CD4-positive, alpha-beta T cell treated with Interferon alpha-2 for 1 hour (primary cell): ENCODE results near the gene SEMG1.

Experiments
- DNase-seq, 2 donors: peaks; one replicate each; pipeline ENCODE4 v3.0.0-alpha.2; 2020 to 2022

The SEMG1 gene

DNA sequence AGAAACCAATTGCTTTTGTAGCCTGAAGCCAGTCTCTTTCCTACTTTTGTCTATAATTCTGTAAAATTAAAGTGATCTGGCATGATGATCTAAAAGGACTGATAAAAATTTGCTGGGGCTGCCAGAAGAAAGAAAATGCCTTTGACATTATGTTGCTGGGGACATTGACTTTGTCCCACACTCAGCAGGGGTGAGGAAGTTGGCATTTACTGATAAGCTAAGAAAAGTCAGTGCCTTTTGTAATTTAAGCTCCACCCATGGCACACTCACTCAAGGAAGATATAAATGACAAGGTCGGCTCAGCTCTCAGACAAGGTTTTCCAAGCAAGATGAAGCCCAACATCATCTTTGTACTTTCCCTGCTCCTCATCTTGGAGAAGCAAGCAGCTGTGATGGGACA lies at the start of gene SEMG1:
SEMG1 (plus strand) TSS at position 309 of the 400 bp plus-strand sequence; CDS start at position 330, 21 bp downstream.
- no peak for DNase-seq

DNA sequence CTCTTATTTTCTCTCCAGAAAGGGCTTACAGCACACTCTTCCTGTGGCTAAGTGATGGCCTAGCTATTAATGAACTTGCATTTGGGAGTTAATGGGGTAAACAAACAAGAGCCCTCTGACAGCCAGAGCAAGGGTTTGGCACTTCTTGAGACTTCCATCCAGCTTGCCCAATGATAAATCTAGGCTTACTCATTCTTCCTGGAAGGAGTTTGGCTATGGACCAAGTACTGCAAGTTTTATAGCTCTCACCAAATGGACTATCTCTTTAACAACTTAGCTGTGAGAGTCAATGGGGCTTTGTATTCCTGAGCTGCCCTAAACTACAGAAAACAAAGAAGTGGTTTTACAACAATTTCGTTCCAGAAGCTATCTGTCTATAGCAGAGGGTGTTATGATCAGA lies 48.9 kb upstream of the SEMG1 start:
- no peak for DNase-seq

- no peak for DNase-seq
These were observed 43.6 kb upstream of the SEMG1 start for GRCh38 chr20:45163083-45163803.

DNA sequence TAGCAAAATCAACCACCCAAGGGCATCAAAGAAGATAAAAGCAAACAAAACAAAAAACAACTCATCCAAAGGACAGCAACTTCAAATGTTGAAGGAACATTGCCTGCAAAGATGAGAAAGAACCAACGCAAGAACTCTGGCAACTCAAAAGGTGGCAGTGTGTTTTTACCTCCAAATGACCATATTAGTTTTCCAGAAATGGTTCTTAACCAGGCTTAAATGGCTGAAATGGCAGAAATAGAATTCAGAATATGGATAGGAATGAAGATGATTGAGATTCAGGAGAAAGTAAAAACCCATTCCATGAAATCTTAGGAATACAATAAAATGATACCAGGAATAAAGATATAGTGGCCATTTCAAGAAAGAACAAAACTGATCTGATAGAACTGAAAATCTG lies 41.9 kb upstream of the SEMG1 start:
- no peak for DNase-seq

GRCh38 chr20:45173522-45173921 lies 33.3 kb upstream of the SEMG1 start:
- no peak for DNase-seq

DNA sequence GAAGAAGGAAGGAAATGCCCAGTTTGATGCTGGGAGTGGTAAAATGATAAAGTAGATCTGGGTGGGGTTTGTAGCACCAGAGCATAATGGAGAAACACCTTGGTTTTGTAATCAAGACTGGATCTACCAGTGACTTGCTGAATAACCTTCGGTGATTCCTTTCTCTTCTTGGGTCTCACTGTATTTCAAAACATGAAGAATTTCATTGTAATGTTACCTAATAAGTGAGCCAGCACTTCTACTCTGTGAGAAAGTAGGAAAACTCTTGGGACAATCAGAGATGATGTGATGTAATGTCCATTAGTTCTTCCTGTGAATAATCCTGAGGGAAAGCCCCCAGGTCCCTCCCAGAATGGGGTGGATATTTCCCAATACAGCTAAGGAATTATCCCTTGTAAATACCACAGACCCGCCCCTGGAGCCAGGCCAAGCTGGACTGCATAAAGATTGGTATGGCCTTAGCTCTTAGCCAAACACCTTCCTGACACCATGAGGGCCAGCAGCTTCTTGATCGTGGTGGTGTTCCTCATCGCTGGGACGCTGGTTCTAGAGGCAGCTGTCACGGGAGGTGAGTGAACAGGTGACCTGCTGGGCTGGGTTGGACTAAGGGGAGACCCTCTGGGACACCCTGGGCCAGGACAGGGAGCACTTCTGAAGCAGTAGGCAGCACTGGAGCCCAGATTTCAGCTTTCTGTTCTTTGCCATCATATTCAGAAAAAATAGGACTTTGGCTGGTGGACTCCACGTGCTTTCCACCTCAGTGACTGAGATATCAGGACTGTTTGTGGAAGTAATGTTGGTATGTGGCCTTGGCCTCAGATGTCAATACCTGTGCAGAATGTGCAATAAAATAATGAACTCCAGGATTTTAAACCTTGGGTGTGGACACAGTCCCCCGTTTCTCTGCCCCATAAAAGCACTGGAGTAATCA lies 32.1 kb upstream of the SEMG1 start, which contains the start of gene PI3:
PI3 (plus strand) TSS at position 469 of the 931 bp plus-strand sequence; CDS start at position 490, 21 bp downstream.
- DNase-seq: no peak

DNA sequence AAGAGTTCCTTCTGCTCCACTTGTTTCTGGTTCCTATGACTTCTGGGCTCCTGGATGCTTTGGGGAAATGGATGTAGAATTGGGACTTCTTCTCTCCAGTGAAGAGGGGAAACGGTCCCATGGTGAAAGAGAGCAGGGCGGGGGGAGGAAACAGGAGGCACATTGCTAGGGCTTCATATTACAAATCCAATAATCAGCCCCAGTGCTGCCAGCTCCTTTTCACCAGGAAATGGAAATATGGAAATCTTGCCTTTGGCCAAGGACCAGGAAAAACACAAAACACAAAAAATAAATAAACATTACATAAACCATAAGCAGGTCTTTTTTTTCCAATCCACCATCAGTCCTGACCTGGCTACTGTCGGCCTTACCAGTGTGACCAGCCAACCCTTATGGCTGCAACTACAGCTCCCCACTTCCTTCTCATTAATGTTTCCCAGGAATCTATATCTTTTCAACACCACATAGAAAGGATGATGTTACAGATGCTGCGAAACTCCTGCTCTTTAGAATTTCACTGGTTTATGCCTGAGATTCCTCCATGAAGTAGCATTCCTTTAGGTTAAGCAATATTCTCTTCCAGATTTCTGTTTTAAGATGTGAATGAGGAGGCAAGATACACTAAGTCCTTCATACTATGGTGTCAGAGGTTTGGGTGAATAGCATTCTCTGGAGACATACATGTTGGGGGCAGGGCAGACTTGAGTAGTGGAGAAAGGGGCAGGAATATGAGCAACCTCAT lies 30.1 kb upstream of the SEMG1 start:
- DNase-seq: no peak

DNA sequence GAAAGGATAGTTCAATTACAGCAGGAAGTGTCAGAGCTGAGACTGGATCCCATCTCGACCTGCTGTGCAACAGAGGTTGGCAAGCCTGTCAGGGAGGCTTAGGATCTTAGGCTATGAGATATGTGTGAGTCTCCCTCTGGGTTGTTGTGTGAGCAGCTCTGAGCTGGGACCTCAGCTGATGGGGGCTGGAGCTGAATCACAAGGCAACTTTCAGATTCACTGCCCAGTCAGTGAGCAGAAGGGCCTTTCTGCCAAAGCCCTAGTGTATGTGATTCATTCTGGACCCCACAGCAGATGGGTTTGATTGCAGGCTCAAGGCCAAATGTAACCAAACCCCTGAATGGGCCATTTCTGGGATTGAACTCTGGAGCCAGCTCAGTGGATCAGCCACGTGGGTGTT lies 27.7 kb upstream of the SEMG1 start:
- no peak for DNase-seq

- no peak for DNase-seq
These were observed 25.2 kb upstream of the SEMG1 start for GRCh38 chr20:45181639-45182038.

GRCh38 chr20:45183084-45183483 lies 23.7 kb upstream of the SEMG1 start:
- no peak for DNase-seq

GRCh38 chr20:45187693-45188092 lies 19.1 kb upstream of the SEMG1 start:
- DNase-seq: no peak

DNA sequence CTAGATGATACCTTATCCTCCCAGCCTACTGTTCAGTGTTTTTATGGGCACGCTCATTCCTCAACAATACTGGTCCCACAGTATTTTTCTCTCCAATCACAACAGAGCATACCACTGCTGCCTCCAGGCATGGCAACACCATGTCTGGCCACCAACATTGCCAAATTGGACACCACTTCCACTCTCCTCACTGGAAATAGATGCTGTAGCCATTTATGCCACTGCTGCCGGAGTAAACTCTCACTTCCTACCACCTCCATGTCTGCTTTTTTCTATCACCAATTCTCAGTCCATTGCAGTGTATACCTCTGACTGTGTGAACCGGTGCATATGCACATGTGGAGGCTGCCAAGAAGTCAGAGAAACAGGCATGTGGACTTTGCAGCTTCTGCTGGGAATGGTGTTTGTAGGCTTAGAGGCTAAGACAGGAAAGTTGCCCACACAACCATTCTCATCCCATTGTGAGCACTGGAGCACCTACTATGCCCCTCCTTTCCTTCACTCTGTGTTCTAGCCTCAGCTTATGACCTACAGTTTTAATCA lies 17.7 kb upstream of the SEMG1 start:
- no peak for DNase-seq

DNA sequence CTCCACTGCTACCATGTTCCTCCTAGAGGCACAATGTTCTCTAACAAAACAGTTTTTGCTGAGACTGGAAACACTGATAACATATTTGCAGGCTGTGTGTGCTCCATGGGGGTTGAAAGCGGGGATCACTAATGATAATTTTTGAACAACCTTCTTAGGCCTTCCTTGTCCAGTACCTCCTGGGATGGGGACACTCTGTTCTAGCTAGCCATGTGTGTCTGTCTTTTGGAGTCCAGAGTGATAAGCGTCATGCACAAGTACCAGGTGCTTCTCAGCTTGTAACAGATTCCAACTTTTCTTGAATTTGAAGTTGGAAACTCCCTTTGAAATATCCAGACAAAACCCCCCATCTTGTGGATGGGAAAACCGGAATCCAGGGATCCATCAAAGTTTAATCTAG lies 17.0 kb upstream of the SEMG1 start:
- DNase-seq: no peak

DNA sequence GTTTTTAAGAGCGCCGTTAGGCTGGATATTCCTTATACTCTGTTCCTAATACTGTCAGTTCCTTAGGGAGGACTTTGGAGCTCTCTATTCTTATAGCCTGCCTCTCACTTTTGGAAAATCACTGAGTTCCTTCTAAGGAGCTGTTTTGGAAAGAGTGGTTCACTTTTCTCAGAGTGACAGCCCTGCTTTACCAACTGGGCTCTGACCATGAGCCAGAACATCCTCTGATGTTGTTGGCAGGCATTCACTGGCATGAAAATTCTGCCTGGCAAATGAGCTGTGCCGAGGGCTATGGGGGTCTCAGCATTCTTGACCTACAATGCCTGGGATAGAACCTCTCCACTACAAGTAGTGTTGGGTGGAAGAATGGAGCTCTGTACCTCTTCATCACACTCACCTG lies 14.9 kb upstream of the SEMG1 start:
- no peak for DNase-seq

DNA sequence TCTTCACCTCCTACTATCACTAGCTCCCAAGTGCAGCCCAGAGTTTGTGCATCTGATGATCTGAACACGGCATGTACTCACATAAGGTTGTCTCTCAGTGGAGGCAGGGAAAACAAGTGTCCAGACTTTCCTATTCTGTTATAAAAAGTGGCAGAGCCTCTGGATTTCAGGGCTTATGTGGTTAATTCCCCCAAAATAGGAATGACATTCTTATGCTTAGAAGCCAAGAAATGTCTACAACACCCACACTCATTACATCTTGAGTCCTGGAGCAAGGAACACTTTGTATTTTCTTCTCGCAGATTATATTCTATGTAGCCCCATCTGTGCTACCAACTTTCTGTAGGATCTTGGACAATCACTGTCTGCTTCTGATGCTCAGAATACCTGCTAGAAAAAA lies 13.5 kb upstream of the SEMG1 start:
- no peak for DNase-seq

DNA sequence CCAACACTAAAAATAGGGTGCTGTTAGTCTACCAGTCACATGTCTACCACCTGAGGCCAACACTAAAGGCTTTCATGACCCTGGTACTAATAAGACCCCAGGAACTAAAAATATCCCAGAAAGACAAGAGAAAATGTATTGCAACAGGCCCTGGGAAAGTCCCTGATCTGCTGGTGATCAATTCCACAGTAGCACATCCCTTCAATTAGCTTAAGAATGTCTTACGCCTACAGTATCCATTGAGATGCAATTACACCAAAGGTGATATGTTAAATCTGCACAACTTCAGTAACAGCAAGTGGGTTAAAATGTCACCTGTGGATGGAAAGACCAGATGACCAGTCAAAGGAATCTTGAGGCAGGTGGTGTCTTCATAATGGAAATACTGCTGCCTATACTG lies 3.1 kb downstream of the SEMG1 start:
- no peak for DNase-seq

DNA sequence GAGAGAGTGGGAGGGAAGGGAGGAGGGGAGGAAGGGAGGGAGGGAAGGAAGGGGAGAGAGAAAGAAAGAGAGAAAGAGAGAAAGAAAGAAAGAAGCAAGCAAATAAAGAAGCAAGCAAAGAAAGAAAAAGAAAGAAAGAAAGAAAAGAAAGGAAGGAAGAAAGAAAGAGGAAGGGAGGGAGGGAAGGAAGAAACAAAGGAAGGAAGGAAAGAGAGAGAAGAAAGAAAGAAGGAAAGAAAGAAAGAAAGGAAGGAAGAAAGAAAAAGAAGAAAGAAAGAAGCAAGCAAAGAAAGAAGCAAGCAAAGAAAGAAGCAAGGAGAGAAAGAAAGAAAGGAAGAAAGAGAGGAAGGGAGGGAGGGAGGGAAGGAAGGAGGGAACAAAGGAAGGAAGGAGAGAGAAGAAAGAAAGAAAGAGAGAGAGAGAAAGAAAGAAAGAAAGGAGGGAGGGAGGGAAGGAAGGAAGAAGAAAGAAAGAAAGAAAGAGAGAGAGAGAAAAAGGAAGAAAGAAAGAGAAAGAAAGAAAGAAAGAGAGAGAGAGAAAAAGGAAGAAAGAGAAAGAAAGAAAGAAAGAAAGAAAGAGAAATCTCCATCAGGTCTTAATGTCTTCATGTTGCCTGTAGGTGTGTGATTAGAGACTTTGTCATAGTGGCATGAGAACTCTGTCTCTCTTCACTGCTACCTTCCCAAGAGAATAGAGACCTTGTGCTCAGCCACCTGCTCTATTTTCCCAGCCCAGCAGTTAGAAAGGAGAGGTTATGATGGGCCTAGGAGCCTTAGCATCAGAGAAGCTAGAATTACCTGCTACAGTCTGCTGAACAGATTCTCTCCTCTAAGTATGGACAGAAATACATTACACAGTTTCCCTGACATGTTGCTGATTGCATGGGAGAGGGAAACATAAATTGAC lies 5.0 kb downstream of the SEMG1 start:
- DNase-seq: no peak

GRCh38 chr20:45212836-45213235 lies 6.0 kb downstream of the SEMG1 start:
- DNase-seq: no peak

GRCh38 chr20:45218124-45218523 lies 11.3 kb downstream of the SEMG1 start:
- no peak for DNase-seq

GRCh38 chr20:45218636-45219035 lies 11.8 kb downstream of the SEMG1 start:
- DNase-seq: no peak

- no peak for DNase-seq
These were observed 14.2 kb downstream of the SEMG1 start, which contains the start of gene SEMG2 for GRCh38 chr20:45221076-45221475. TSS of gene SEMG2 (plus strand) at chr20:45221373. CDS start at chr20:45221390, 17 bp downstream.

DNA sequence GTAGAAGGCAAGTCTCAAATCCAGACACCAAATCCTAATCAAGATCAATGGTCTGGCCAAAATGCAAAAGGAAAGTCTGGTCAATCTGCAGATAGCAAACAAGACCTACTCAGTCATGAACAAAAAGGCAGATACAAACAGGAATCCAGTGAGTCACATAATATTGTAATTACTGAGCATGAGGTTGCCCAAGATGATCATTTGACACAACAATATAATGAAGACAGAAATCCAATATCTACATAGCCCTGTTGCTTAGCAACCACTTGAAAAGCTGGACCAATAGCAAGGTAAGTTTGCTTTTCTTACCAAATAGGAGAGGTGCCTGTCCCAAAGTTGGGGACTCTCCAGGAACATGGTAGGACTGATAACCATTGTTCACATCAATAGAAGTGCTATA lies 16.3 kb downstream of the SEMG1 start:
- DNase-seq: no peak
